ENCODE data around the gene SLC22A4. TPM values are rescaled to one million over a fixed set of nuclear protein-coding genes. Genes with fewer than 3 reads are reported as not detected.

Gene SLC22A4
- total RNA-seq, 2 experiments from 2014 or later = 0.16 to 0.22 TPM

- DNase-seq = no peak
- ATAC-seq (ENCODE audit: poor library complexity) = no peak
- intact Hi-C loops (cut with DNase I, micrococcal nuclease) = no loop called here
- ChIA-PET POLR2A (no interaction called here), CTCF (no interaction called here)
- H3K4me1 Mint-ChIP-seq (ENCODE audit: low read depth) = no peaks in the 10 kb centered on the region
- no peaks in the 10 kb centered on the region for H3K9me3 Mint-ChIP-seq
- Histone ChIP-seq H3K4me1 (ENCODE audit: insufficient read depth, low read length) (no peaks in the 10 kb centered on the region), H3K27ac (ENCODE audit: low read depth in 1 of 2, low read length in 2 of 2) (no peak overlapping the region), H3K36me3 (ENCODE audit: insufficient read depth, low read length) (no peaks in the 10 kb centered on the region), H3K4me3 (ENCODE audit: low read length) (no peak overlapping the region), H3K9me3 (ENCODE audit: control insufficient read depth in 1 of 2, insufficient read depth in 1 of 2, low read length in 2 of 2) (no peaks in the 10 kb centered on the region), H3K27me3 (ENCODE audit: control insufficient read depth in 1 of 2, insufficient read depth in 2 of 2, low read length in 2 of 2) (no peaks in the 10 kb centered on the region)
- H3K27me3 Mint-ChIP-seq = no peaks in the 10 kb centered on the region
- H3K36me3 Mint-ChIP-seq (ENCODE audit: low read depth) = no peaks in the 10 kb centered on the region
- no peak overlapping the region for H3K4me3 Mint-ChIP-seq
- no peak for TF ChIP-seq CTCF (IDR thresholded peaks at IDR 0.05)
- H3K27ac Mint-ChIP-seq = no peak overlapping the region
Observed at GRCh38 chr5:132313961-132314432, 19.8 kb downstream of the SLC22A4 start.

GRCh38 chr5:132315529-132316067 lies 21.4 kb downstream of the SLC22A4 start:
- Histone ChIP-seq H3K36me3 (ENCODE audit: insufficient read depth, low read length) (peaks cover 3% of the 10 kb centered on the region), H3K27me3 (ENCODE audit: control insufficient read depth in 1 of 2, insufficient read depth in 2 of 2, low read length in 2 of 2) (no peaks in the 10 kb centered on the region), H3K4me3 (ENCODE audit: low read length) (no peak overlapping the region), H3K9me3 (ENCODE audit: control insufficient read depth in 1 of 2, insufficient read depth in 1 of 2, low read length in 2 of 2) (no peaks in the 10 kb centered on the region), H3K27ac (ENCODE audit: low read depth in 1 of 2, low read length in 2 of 2) (no peak overlapping the region), H3K4me1 (ENCODE audit: insufficient read depth, low read length) (no peaks in the 10 kb centered on the region)
- intact Hi-C loops (cut with DNase I, micrococcal nuclease) = no loop called here
- TF ChIP-seq CTCF (IDR thresholded peaks at IDR 0.05) = no peak
- Mint-ChIP-seq H3K36me3 (ENCODE audit: low read depth) (no peaks in the 10 kb centered on the region), H3K27ac (no peak overlapping the region), H3K9me3 (no peaks in the 10 kb centered on the region), H3K4me1 (ENCODE audit: low read depth) (no peaks in the 10 kb centered on the region), H3K27me3 (no peaks in the 10 kb centered on the region), H3K4me3 (no peak overlapping the region)
- ChIA-PET POLR2A (no interaction called here), CTCF (no interaction called here)
- ATAC-seq (ENCODE audit: poor library complexity) (no peak), DNase-seq (no peak)

GRCh38 chr5:132319975-132320374 lies 25.8 kb downstream of the SLC22A4 start:
- no peak overlapping the region for H3K4me3 Mint-ChIP-seq

More at GRCh38 chr5:132319975-132320374, 25.8 kb downstream of the SLC22A4 start:
- Histone ChIP-seq H3K4me1 (ENCODE audit: insufficient read depth, low read length) (no peaks in the 10 kb centered on the region), H3K27ac (ENCODE audit: low read depth in 1 of 2, low read length in 2 of 2) (no peak overlapping the region), H3K27me3 (ENCODE audit: control insufficient read depth in 1 of 2, insufficient read depth in 2 of 2, low read length in 2 of 2) (no peaks in the 10 kb centered on the region), H3K9me3 (ENCODE audit: control insufficient read depth in 1 of 2, insufficient read depth in 1 of 2, low read length in 2 of 2) (no peaks in the 10 kb centered on the region), H3K36me3 (ENCODE audit: insufficient read depth, low read length) (peaks cover 7% of the 10 kb centered on the region), H3K4me3 (ENCODE audit: low read length) (no peak overlapping the region)
- Mint-ChIP-seq H3K9me3 (no peaks in the 10 kb centered on the region), H3K36me3 (ENCODE audit: low read depth) (no peaks in the 10 kb centered on the region), H3K4me1 (ENCODE audit: low read depth) (no peaks in the 10 kb centered on the region), H3K27me3 (no peaks in the 10 kb centered on the region), H3K27ac (no peak overlapping the region)
- TF ChIP-seq CTCF (IDR thresholded peaks at IDR 0.05) = no peak
- ATAC-seq (ENCODE audit: poor library complexity) (no peak), DNase-seq (no peak)
- CTCF ChIA-PET = no interaction called here
- intact Hi-C loops (cut with DNase I, micrococcal nuclease) = no loop called here
- POLR2A ChIA-PET = no interaction called here
